ENCODE measurements around the gene NDUFB7.

Gene NDUFB7

DNA sequence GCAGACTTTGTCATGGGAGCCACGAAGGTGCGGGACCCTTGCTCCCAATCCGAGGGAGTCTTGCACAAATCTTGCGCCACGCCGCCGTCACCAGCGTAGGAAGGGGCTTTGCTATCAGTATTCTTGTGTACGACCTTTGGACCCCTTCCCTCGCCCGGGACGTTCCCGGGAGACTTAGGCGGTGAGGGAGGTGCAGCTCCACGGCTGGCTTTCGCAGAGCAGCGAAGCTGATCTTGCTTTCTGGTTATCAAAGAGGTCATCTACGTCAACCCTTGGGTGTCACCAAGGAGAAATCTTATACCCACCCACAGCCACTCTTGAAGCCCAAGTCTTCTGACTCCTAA lies 41.9 kb downstream of the NDUFB7 start:
- Histone ChIP-seq H3K36me3 (peaks cover 4% of the 10 kb centered on the region; the same call in 1 of the 2 replicates), H3K9me3 (no peaks in the 10 kb centered on the region), H3K4me3 (ENCODE audit: low read depth, low read length) (peak overlapping the region; percentile 97), H3K4me1 (no peaks in the 10 kb centered on the region), H3K27me3 (no peaks in the 10 kb centered on the region)
- TF ChIP-seq CTCF (IDR thresholded peaks at IDR 0.05; ENCODE audit: low read depth, low read length): no peak
- peak; percentile 34 for DNase-seq

GRCh38 chr19:14529254-14530004 lies 42.4 kb downstream of the NDUFB7 start, which contains the start of gene TECR:
TECR (plus strand) TSS chr19:14529594; CDS start chr19:14529697, 103 bp downstream.
- TF ChIP-seq CTCF (IDR thresholded peaks at IDR 0.05; ENCODE audit: low read depth, low read length): no peak
- no peaks in the 10 kb centered on the region for H3K36me3 ChIP-seq
- H3K4me1 ChIP-seq: no peaks in the 10 kb centered on the region
- no peaks in the 10 kb centered on the region for H3K9me3 ChIP-seq
- peak within 1 kb of the TSS; percentile 97 for H3K4me3 ChIP-seq (ENCODE audit: low read depth, low read length)
- H3K27me3 ChIP-seq: no peaks in the 10 kb centered on the region
- peak; percentile 100 for DNase-seq

DNA sequence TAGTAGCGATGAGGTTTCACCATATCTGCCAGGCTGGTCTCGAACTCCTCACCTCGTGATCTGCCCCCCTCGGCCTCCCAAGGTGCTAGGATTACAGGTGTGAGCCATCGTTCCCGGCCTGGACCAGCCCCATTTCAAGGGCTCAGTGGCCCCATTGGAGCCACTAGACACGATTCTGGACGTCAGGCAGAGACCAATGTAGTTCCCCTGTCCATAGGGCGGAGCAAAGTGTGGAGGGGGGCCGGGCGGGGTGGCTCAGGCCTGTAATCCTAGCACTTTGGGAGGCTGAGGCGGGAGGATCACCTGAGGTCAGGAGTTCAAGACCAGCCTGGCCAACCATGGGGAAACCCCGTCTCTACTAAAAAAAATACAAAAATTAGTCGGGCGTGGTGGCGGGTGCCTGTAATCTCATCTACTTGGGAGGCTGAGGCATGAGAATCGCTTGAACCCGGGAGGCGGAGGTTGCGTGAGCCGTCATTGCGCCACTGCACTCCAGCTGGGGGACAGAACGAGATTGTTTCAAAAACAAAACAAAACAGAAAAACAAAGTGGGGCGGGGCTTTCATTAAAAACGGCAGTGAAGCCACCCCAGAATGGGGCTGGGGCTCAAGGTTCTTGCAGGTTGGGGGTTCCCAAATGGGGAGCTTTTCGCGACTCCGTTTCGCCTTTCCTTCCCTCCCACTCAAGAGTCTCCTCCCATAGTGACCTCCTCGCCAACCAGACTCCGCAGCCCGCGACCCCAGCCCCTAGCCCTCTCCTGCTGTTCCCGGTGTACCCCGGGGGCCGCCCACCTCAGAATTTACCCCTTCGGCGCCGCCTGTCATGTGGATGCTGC lies 43.2 kb downstream of the NDUFB7 start:
- DNase-seq: no peak
- no peaks in the 10 kb centered on the region for H3K9me3 ChIP-seq
- no peak for TF ChIP-seq CTCF (IDR thresholded peaks at IDR 0.05; ENCODE audit: low read depth, low read length)
- no peaks in the 10 kb centered on the region for H3K36me3 ChIP-seq
- no peaks in the 10 kb centered on the region for H3K27me3 ChIP-seq
- H3K4me3 ChIP-seq (ENCODE audit: low read depth, low read length): peak overlapping the region; percentile 57
- H3K4me1 ChIP-seq: no peaks in the 10 kb centered on the region

- no peaks in the 10 kb centered on the region for H3K36me3 ChIP-seq
- TF ChIP-seq CTCF (IDR thresholded peaks at IDR 0.05; ENCODE audit: low read depth, low read length): no peak
- H3K27me3 ChIP-seq: no peaks in the 10 kb centered on the region
- H3K4me1 ChIP-seq: no peaks in the 10 kb centered on the region
- no peak overlapping the region for H3K4me3 ChIP-seq (ENCODE audit: low read depth, low read length)
- no peak for DNase-seq
- H3K9me3 ChIP-seq: no peaks in the 10 kb centered on the region
Measured at GRCh38 chr19:14526423-14526822, 45.4 kb downstream of the NDUFB7 start.

DNA sequence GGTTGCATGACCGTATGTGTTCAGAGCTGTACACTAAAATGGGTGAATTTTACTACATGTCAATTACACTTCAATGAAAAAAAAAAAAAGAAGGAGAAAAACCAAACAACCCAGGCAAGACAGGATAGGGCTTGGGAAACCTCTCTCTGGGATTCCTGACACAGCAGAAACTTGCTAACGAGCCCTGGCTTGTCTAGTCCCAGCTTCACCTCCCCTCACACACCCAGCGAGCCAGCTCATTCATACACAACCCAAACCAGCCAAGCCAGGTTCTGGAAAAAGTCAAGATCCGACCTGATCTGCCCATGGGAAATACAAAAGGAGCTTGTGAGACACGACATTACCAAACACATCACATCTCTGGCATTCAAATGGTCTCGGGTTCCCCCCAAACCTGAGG lies 46.1 kb downstream of the NDUFB7 start:
- TF ChIP-seq CTCF (IDR thresholded peaks at IDR 0.05; ENCODE audit: low read depth, low read length): no peak
- no peaks in the 10 kb centered on the region for H3K27me3 ChIP-seq
- DNase-seq: no peak
- H3K4me3 ChIP-seq (ENCODE audit: low read depth, low read length): no peak overlapping the region
- no peaks in the 10 kb centered on the region for H3K36me3 ChIP-seq
- no peaks in the 10 kb centered on the region for H3K9me3 ChIP-seq
- no peaks in the 10 kb centered on the region for H3K4me1 ChIP-seq

DNA sequence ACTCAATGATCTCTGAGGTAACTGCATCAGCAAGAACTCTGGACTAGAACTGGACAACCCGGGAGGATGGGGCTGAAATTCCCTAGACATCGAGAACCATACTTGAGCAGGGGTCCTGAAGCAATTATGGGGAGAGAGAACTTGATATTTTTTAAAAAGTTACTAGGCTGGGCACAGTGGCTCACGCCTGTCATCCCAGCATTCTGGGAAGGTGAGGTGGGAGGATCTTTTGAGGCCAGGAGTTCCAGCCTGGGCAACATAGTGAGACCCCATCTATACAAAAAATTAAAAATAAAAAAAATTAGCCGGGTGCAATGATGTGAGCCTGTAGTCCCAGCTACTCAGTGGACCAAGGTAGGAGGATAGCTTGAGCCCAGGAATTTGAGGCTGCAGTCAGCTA lies 51.3 kb downstream of the NDUFB7 start:
- H3K4me1 ChIP-seq: no peaks in the 10 kb centered on the region
- H3K9me3 ChIP-seq: no peaks in the 10 kb centered on the region
- H3K36me3 ChIP-seq: peaks cover 10% of the 10 kb centered on the region
- H3K27me3 ChIP-seq: no peaks in the 10 kb centered on the region
- DNase-seq: no peak
- TF ChIP-seq CTCF (IDR thresholded peaks at IDR 0.05; ENCODE audit: low read depth, low read length): no peak
- H3K4me3 ChIP-seq (ENCODE audit: low read depth, low read length): no peak overlapping the region
